Stimulated activated CD4-positive, alpha-beta T cell treated with anti-CD3 and anti-CD28 coated beads, Interleukin-15, amount 100 ng/mL, for 48 hours (primary cell): ENCODE data around the gene NCS1.

Experiments
- DNase-seq, 2 donors: peaks; one replicate each; pipeline ENCODE4 v3.0.0-alpha.2; 2020; ENCODE audit warnings: low read depth in 2 of 2

The NCS1 gene

DNA sequence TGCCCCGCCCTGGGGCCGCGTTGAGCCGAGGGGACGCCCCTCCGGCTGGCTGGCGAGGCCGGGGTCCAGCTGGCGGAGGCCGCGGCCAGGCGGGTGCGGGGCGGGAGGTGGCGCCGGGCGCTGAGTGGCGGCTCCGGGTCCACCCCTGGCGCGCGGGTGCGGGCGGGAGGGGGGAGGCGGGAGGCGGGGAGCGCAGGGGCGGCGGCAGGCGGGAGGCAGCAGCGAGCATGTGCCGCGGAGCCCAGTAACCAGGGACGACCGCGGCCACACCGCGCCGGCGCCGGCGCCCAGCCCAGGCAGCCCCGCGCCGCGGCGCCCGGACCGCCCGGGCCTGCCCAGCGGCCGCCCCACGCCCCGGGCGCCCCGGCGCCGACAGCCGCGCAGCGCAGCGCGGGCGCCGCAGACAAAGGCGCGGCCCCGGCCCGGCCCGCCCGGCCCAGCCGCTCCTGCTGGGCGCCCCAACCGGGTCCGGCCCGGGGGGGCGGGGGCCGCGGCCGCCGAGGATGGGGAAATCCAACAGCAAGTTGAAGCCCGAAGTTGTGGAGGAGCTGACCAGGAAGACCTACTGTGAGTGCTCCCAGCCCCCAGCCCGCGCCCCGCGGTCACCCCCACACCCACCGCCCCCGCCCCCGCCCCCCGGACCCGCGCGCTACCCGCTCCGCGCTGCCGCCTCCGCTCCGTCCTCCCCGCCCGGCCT is at the start of gene NCS1:
Gene NCS1 (plus strand): TSS at position 244 of the 697 bp plus-strand sequence. CDS start 260 bp downstream, at position 504.
- peak in 1 of 2 donors; percentile 42 for DNase-seq

DNA sequence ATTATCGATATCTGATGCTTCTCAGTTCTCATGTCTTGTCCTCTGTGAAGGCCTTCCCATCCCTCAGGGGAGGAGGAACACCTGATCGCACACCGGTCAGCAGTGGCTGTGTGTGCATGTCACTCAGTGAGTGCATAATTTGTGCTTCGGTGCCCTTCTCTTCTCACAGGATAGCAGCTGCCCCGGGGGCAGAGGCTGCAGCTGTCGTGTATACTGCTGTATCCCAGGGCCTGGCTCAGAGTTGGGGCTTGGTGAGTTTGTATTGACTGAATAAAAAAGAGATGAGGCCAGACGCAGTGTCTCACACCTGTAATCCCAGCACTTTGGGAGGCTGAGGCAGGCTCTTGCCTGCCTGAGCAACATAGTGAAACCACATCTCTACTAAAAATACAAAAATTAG is 49.7 kb upstream of the NCS1 start:
- DNase-seq, result no peak

DNA sequence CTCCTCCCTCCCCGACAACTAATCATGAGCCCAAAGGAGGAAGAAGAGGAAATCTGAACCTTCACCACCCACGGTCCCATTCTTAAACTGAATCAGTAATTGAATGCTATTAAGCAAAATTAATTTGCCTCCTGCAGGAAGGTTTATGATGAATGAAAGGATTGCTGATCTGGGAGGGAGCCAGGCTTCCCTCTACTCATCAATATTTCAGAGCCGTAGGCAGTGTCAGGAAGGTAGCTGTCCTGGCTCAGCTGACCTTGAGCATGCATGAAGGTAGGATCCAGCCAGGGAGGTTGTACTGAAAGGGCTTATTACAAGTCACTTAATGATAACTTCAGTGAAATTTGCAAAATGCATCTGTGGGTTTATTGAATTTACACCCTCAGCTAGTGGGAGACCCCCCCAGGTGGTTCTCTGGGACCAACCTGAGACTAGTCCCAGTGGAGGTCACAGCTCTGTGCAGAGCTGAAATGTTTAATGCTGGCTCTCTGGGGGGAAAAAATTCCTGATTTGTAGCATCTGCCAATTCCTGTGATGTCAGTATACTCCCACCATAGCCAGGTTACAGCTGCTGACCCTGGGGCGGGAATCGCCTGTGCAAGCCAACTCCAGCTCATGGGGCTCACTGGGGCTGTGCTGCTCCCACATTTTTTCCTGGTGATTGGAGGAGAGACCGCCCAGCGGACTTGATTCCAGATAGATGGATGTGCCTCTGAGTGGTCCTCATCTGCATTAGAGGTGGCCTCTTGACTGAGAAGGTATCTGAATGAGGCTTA is 47.9 kb upstream of the NCS1 start:
- no peak for DNase-seq

DNA sequence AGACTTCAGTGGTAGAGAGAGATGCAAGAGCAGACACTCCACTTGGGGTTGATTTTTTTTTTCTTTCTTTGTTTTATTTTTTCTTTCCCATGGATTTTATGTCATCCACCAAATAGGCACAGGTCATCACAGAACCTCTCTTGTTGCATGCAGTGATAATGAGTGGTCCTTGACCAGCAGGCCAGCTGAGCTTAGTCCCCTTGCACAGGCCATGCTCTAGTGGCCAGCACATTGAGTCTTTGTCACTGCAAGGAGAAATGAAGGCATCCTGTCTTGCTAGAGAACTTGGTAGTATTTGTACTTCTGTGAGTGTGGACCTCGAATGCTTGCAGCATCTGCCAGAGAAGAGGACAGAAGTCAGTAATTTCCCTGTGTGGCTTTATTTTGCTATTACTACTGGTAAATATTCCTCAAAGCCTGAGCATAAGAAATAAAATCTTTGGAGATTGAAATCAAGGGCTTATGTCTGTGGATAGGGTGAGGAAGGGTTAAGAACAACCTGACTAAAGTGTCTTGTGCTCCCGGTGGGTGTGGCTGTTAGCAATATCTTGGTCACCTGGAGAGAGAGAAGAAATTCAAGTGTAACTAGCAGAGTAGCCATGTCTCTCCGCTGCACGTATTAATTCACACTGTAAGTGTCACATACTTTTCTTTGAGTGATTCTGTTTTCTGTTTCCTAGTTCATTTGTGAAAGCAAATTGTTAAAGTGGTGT is 45.3 kb upstream of the NCS1 start:
- DNase-seq, result no peak

DNA sequence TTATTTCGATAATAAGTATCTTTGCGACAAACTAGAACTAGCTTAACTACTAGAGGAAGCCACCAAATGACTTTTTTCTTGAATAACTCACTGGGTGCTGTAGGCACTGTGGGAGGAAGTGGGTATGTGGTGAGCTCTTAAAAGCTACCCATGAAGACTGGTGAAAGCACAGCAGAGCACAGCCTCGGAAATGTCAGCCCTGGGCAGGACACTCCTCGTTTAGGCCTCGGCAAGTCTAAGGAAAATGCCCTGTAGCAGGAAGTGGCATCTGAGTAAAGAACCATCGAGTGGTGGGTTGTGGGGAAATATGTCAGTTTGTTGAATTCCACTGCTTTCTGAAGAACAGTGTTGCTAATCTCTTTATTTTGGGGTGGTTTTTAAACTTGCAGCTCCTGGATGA is 44.0 kb upstream of the NCS1 start:
- peak; percentile 44 to 45 for DNase-seq

DNA sequence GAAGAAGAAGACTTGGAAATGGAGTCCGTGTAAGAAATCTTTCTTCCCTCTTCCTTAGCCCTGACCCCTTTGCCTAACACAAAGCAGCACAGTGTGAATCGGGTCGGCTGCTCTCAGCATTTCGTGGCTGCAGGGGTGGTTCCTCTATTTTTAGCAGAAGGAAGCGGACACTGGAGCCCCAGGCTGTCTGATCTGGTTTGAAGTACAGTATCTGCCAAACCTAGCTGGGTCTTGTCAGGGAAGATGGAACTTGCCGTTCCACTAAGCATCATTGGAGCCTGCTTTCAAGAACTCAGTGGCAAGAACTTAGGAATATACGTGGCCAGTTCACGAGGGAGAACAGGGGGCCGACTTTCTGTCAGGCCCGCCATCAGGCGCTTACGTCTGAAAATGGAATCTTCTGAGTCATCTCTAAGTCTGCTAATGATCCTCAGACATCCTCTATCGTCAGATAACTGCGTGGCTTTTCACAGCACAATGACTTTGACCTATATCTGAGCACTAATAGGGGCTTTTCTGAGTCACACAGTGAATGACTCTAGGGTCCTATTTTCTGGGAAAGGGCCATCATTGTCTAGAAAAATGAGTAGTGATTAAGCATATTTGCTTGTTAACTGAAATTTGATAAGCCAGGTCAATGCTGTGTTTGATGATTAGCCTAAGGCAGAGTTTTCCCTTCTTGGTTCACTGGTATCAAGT is 43.3 kb upstream of the NCS1 start:
- DNase-seq, result peak in 1 of 2 donors; percentile 30

DNA sequence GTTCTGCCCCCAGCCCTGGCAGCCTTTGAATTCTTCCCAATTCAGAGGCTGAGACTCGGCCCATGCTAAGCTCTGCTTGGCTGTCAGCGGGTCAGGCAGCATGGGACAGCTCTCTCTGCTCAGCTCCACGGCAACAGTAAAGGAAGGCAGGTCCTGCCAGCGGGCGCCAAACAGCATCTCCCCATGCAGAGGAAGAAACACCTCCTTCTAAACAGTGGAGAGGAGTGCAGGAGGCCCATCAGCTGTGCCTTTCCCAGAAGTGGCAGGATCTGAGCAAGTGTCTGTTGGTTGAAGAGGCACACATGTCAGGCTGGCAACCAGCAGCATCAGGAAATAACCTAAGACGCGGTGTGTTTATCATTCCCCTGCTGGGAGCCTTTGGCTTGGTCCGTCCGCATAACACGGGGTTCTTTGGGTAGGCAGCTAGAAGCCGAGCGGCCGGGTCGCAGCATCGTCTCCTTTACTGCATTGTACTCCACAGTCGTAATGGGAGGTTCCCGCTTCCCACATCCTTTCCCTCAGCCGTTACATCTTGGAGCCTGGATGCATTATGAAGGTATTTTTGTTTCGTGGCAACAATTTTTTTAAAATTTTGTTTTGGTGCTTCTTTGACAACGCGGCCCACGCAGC is 42.7 kb upstream of the NCS1 start:
- no peak for DNase-seq

DNA sequence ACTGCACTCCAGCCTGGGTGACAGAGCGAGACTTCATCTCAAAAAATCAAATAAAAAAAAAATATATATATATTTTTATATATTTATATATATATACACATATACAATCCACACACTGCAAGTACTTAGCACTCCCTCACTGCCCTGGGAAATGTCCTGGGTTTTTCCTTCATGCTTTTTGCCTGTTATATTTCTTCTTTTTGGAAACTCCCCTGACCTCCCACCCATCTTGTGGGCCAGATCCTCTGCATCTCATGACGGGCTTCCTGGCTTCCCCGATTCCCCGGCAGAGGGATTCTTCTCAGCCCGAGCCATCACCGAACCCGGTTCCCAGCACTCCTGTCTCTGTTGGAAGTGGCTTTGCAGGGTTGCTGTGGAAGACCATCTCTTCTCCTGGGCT is 39.5 kb upstream of the NCS1 start:
- DNase-seq, result no peak

DNA sequence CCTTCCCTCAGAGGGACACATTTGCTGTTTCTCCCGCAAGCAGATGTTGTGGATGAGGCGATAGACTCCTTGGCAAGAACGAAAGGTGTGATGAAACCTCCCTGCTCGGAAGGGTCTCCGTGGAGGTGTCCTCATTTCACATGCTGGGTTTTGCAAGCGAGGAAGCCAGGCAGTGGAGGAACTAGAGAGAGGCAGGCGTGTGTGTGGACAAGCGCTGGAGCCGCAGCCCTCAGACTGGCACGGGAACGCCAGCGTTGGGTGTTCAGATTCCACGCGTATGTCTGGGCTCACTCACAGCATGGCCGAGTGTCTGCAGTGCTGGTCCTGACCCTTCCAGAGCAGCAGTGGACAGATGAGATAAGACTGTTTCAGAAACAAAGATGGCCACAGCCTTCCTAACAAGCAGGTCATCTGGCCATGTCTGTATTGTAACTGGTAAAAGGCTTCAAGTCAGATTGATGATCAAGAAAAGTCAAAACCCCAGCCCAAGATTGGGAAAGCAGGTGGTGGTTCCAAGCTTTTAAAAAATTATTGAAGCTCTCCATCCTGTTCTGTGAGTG is 35.0 kb upstream of the NCS1 start:
- DNase-seq, result no peak

DNA sequence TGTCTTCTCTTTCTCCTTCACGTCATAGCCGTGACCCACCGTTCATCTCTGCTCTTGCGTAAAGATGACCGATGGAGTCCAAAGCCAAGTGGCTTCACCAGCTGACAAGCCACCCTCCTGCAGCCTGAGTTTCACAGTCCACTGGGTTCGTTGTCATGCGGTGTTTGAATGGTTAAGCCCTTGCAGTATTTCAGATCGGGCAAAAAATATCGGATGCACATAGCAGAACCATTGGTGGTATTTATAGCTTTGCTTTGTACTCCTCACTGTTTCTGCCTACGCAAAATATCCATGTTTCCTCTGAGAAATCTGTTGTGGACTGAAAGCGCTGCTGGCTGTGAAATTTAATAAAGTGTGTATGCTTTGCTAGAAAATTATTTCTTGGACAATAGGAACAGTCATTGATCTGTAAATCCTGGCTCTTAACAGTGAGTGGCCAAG is 34.5 kb upstream of the NCS1 start:
- DNase-seq, result no peak

DNA sequence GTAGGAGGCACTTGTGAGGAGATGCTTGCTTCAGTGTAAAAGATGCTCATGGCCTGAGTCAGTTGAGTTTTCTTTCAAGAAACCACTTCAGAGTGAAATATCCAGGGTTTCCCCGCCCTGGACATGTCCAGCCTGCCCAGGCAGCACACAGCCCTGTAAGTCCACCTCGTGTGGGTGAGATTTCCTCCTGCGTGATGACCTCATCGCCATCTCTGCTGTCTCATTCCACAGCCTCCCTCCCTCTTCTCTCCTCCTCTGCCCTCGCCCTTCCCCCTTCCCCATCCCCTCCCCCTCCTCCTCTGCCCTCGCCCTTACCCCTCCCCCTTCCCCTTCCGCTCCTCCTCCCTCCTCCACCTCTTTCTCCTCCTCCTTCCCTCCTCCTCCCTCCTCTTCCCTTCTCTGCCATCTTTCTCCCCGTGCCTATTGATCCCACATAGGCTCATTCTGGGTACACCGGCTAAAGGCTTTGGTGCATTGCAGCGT is 34.0 kb upstream of the NCS1 start:
- no peak for DNase-seq

DNA sequence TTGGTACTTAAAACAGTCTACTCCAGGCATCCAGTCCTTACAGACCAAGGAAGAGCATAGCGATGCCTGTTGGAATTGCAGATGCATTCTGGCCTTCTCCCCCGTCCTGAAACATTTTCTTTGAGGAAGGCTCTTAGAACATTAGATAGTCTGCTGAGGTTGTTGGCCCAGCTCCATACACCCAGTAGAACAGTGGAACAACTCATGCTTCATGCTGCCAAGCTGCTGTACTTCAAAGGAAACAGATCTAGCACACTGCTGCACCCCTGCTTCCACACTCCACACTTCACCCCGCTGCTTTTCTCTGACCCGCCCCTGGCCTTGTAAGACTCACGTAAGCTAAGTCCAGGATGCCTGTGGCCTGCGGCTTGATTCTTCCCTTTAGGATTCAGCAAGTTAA is 33.4 kb upstream of the NCS1 start:
- no peak for DNase-seq

DNA sequence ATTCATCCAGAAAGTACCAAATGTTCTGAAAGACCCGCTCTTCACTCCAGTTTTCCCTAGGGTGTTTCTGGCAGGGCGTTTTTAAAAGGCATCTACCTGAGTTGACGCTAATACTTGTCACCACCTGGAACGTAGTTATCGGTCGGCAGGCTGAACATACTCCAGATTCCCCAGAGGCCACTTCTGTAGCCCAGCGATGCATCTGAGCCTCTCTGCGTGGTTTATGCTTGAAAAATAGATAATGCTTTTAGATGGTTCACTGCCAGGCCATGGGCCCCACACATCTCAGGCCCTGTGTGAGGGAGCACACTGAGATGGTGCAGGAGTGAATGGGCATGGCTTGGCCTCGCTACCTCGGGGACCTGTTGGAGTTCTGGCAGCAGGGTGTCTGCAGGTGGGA is 33.0 kb upstream of the NCS1 start:
- DNase-seq, result no peak

DNA sequence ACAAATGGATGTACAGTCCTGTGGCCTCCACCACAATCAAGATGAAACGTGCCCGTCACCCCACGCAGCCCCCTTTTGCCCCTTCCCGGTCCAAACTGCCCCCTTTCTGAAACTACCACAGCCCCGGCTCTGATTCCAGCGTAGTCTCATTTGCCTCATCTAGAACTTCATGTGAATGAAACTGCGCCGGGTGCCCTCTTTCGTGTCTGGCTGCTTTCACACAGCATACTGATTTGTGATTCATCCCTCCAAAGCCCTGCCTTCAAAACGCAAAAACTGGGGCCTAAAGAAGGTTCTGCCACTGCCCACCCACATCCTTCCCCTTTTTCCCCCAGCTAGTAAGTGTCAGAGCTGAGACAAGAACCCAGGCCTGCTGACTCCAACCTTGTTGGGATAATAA is 31.5 kb upstream of the NCS1 start:
- DNase-seq, result peak; percentile 24 to 30

DNA sequence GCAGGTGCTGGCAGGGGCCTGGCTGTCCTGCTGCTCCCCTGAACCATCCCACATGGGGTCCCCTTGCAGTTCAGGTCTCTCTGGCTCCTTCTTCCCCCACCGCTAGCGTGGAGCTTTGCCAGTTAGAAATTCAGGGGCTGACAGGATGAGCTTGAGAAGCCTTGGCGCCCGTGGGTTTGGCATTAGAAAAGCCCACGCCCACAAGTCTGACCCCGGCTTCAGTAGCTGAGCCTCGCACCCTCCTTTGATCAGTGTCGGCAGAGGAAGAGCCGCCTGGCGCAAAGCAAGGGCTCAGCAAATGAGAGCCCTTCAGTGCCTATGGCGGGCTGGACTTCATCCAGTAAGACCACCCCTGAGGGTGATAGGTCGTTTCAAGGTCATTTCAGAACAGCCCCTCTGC is 30.1 kb upstream of the NCS1 start:
- DNase-seq, result no peak

DNA sequence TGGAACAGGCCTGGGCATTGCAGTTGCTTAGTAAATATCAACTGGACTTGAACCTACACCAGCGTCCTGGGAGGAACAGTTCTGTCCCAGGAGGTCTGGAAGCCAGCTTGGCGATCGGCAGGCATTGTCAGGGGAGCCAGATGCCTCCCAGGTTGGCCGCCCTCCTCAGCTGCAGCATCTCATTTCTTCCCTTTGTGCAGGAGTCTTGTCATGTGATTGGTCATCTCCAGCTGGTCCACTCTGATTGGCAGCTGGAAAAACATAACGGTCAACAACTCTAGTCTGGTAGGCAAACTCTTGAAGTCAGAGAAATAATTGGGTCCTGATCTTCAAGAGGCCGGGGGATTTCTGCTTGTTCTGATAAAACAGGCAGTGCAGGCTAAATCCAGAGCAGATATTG is 29.6 kb upstream of the NCS1 start:
- DNase-seq, result no peak

DNA sequence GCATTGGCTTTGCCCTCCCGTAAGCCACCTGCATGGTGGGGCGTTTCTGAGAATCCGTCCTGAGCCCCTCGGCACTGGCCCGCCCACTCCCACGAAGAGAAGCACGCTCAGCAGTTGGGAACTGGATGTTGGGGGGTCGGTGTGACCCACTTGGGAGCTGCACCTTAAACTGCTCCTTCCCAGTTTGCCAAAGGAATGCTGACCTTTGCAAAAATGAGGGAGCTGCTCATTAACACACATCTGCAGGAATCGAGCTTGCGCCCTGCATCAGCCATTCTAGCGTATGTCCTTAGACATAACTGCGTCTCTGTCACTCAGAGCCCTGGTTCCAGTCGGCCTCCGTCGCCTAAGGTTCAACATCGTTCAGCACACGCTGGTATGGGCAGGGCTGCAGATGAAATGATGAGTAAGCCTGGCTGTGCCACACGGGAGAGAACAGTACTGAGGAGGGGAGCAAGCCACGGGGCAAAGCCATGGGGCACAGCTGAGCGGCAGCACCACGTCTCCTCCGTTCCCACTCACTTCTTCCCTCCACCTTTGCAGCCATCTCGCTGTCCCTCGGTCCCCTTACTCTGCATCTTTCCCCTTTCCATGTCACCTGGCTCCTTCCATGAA is 28.8 kb upstream of the NCS1 start:
- DNase-seq, result no peak

DNA sequence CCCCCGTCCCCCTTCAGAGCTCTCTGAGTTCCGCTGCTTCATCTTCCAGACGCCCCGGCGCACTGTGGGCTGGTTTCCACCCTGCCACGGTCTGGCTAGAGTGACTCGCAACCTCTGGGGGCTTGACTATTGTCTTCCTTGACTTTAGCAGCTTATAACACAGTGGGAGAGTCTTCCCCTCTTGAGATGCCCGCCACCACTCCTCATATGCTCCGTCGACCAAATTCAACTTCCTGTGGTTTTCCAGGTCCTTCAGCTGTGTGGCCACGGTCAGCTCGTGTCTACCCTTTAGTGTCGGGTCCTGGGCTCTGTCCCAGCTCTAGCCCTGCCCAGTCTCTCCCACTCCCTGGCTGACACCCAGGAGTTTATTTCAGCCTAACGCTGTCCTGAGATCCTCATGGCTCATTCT is 28.2 kb upstream of the NCS1 start:
- no peak for DNase-seq

DNA sequence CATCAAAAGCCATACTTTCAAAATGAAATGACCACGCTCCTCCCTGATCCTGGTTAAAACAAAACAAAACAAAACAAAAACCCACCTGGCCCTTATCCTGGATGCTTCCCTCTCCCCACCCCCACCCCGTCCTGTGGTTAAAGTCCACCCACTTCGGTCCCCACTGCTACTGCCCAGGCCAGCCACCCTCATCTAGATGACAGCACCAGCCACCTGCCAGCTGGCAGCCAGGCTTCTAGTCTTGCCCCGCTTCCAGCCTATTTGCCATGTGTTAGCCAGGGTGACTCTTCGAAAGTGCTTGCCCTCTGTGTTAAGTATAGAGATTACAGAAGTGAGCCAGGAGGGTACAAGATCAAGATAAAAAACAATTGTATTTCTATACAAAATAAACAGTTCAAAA is 27.5 kb upstream of the NCS1 start:
- no peak for DNase-seq

DNA sequence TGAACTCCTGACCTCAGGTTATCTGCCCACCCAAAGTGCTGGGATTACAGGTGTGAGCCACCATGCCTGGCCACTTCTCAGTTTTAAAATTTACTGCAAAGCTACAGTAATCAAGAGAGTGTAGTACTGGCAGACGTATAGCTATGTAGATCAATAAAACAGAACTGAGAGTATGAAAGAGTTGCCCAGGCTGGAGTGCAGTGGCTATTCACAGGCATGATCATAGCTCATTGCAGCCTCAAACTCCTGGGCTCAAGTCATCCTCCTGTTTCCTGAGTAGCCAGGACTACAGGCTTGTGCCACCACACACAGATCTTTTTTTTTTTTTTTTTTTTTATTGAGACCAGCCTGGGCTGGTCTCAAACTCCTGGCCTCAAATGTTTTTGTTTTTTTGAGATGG is 26.5 kb upstream of the NCS1 start:
- DNase-seq, result no peak

DNA sequence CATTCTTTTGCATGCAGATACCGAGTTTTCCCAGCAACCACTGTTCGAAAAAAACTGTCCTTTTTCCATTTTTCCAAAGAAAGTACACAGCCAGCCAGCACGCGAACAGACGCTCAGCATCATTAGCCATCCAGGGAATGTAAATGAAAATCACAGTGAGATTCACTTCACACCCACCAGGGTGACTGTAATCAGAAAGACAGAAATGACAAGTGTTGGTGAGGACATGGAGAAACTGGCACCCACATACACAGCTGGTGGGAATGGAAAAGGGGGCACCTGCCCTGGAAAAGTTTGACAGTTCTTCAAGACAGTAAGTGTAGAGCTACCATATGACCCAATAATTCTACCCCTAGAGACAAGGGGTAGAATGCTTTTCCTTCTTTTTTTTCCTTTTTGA is 25.0 kb upstream of the NCS1 start:
- DNase-seq, result no peak
